WI38 (cell line): ENCODE data around the gene ACACB.

Experiments
- H3K4me3 ChIP-seq: 2 replicates; pipeline ENCODE4 v1.5.1; 2011; ENCODE audit warnings: low read depth, mild to moderate bottlenecking, control low read depth, low read length
- CTCF ChIP-seq: IDR thresholded peaks from 2 replicates; pipeline ENCODE4 v1.5.1; 2012; ENCODE audit warnings: low read depth, mild to moderate bottlenecking, control low read depth, low read length

ACACB gene

GRCh38 chr12:109299849-109300248 is 183.5 kb downstream of the ACACB start:
- TF ChIP-seq CTCF = no peak
- no peak overlapping the region for H3K4me3 ChIP-seq

- no peak overlapping the region for H3K4me3 ChIP-seq
- TF ChIP-seq CTCF = no peak
Measured at GRCh38 chr12:109301643-109302168, 185.3 kb downstream of the ACACB start.

GRCh38 chr12:109302358-109302757 is 186.0 kb downstream of the ACACB start:
- no peak overlapping the region for H3K4me3 ChIP-seq

GRCh38 chr12:109302770-109303169 is 186.4 kb downstream of the ACACB start:
- no peak overlapping the region for H3K4me3 ChIP-seq
- no peak for TF ChIP-seq CTCF

More at GRCh38 chr12:109302358-109302757, 186.0 kb downstream of the ACACB start:
- TF ChIP-seq CTCF = no peak

- no peak overlapping the region for H3K4me3 ChIP-seq
- TF ChIP-seq CTCF = no peak
Measured at GRCh38 chr12:109304485-109304884, 188.1 kb downstream of the ACACB start.

- H3K4me3 ChIP-seq = no peak overlapping the region
Measured at GRCh38 chr12:109305547-109305946, 189.2 kb downstream of the ACACB start.

GRCh38 chr12:109307051-109307450 is 190.7 kb downstream of the ACACB start:
- no peak overlapping the region for H3K4me3 ChIP-seq
- TF ChIP-seq CTCF = no peak

More at GRCh38 chr12:109305547-109305946, 189.2 kb downstream of the ACACB start:
- no peak for TF ChIP-seq CTCF
